Subcutaneous adipose tissue (tissue), 4 donors: ENCODE results near the gene HECTD3. TPM values are rescaled to one million over a fixed set of nuclear protein-coding genes. Genes with fewer than 3 reads are reported as not detected.

Experiments
- CTCF ChIP-seq: fragments of 450-650 bp; IDR thresholded peaks from one replicate; pipeline ENCODE4 v1.5.1; 2016; ENCODE audit warnings: low read depth, mild to moderate bottlenecking, control low read depth, antibody characterized with exemption, moderate library complexity
- total RNA-seq, 4 donors: library from RNA; depleted of rRNA; stranded (reverse); fragments of >200 nt; gene quantifications; one replicate each; pipeline ENCODE4 v1.1.0, GENCODE V29; 2016

The HECTD3 gene
- total RNA-seq, 4 donors from 2014 or later: 38.8 to 100 (median 43.6) TPM

GRCh38 chr1:45040297-45040696, 29.2 kb upstream of the HECTD3 start:
- TF ChIP-seq CTCF: no peak

GRCh38 chr1:45038661-45039364, 27.7 kb upstream of the HECTD3 start:
- no peak for TF ChIP-seq CTCF

- no peak for TF ChIP-seq CTCF
Observed at GRCh38 chr1:45038240-45038639, 27.1 kb upstream of the HECTD3 start.

- no peak for TF ChIP-seq CTCF
Observed at GRCh38 chr1:45037456-45037855, 26.3 kb upstream of the HECTD3 start.

- no peak for TF ChIP-seq CTCF
Observed at GRCh38 chr1:45035631-45036301, 24.6 kb upstream of the HECTD3 start.

GRCh38 chr1:45033356-45033755, 22.2 kb upstream of the HECTD3 start:
- no peak for TF ChIP-seq CTCF

GRCh38 chr1:45032837-45033236, 21.7 kb upstream of the HECTD3 start:
- no peak for TF ChIP-seq CTCF
